WTC11 (cell line): ENCODE measurements around the gene P2RY1. TPM values are rescaled to one million over a fixed set of nuclear protein-coding genes. Genes with fewer than 3 reads are reported as not detected.

Experiments used
- CREM ChIP-seq: sonication (generic); formaldehyde crosslinking; IDR thresholded peaks from 2 replicates; pipeline ENCODE4 v1.8.1; 2022; ENCODE audit warnings: mild to moderate bottlenecking, missing genetic modification reagents, moderate library complexity
- E2F4 ChIP-seq: sonication (generic); formaldehyde crosslinking; IDR thresholded peaks from 2 replicates; pipeline ENCODE4 v1.8.1; 2022; ENCODE audit warnings: low read depth, mild to moderate bottlenecking, moderate library complexity, missing genetic modification reagents, borderline replicate concordance
- E2F5 ChIP-seq: sonication (generic); formaldehyde crosslinking; IDR thresholded peaks from 2 replicates; pipeline ENCODE4 v1.8.1; 2022; ENCODE audit warnings: mild to moderate bottlenecking, moderate library complexity, missing genetic modification reagents
- ELF4 ChIP-seq: sonication (generic); formaldehyde crosslinking; IDR thresholded peaks from 2 replicates; pipeline ENCODE4 v1.8.1; 2022; ENCODE audit warnings: low read depth, mild to moderate bottlenecking, moderate library complexity, missing genetic modification reagents
- FOXJ3 ChIP-seq: sonication (generic); formaldehyde crosslinking; IDR thresholded peaks from 2 replicates; pipeline ENCODE4 v1.9.0; 2021; ENCODE audit warnings: missing genetic modification reagents, mild to moderate bottlenecking, borderline replicate concordance
- GRHL2 ChIP-seq: fragments of 250-450 bp; sonication (Bioruptor Pico); IDR thresholded peaks from 2 replicates; pipeline ENCODE4 v1.8.0; 2022; ENCODE audit warnings: mild to moderate bottlenecking, moderate library complexity; ENCODE audit not compliant: insufficient replicate concordance, severe bottlenecking
- GTF2I ChIP-seq: fragments of 250-450 bp; sonication (Bioruptor Pico); conservative IDR thresholded peaks from 2 replicates; pipeline ENCODE4 v1.4.0; 2021; ENCODE audit warnings: mild to moderate bottlenecking
- HMGXB4 ChIP-seq: sonication (generic); formaldehyde crosslinking; IDR thresholded peaks from 2 replicates; pipeline ENCODE4 v1.8.1; 2023; ENCODE audit warnings: mild to moderate bottlenecking, moderate library complexity, missing genetic modification reagents
- IRF1 ChIP-seq: sonication (generic); formaldehyde crosslinking; IDR thresholded peaks from 2 replicates; pipeline ENCODE4 v1.8.0; 2023; ENCODE audit warnings: missing genetic modification reagents
- KAT7 ChIP-seq: sonication (generic); formaldehyde crosslinking; IDR thresholded peaks from 2 replicates; pipeline ENCODE4 v1.8.1; 2023; ENCODE audit warnings: missing genetic modification reagents, mild to moderate bottlenecking, borderline replicate concordance
- MXD4 ChIP-seq: fragments of 250-450 bp; sonication (Bioruptor Pico); IDR thresholded peaks from 2 replicates; pipeline ENCODE4 v1.8.0; 2021; ENCODE audit warnings: mild to moderate bottlenecking, moderate library complexity, borderline replicate concordance
- NFYB ChIP-seq: sonication (generic); formaldehyde crosslinking; conservative IDR thresholded peaks from 2 replicates; pipeline ENCODE4 v1.8.0; 2022; ENCODE audit warnings: low read depth, missing genetic modification reagents
- NR1H2 ChIP-seq: sonication (generic); formaldehyde crosslinking; IDR thresholded peaks from 2 replicates; pipeline ENCODE4 v1.9.0; 2021; ENCODE audit warnings: mild to moderate bottlenecking, moderate library complexity, missing genetic modification reagents
- NR3C1 ChIP-seq: sonication (generic); formaldehyde crosslinking; conservative IDR thresholded peaks from 2 replicates; pipeline ENCODE4 v1.8.1; 2023; ENCODE audit warnings: low read depth, mild to moderate bottlenecking, missing genetic modification reagents
- SOX15 ChIP-seq: fragments of 250-450 bp; sonication (Bioruptor Pico); IDR thresholded peaks from 2 replicates; pipeline ENCODE4 v1.9.0; 2021; ENCODE audit warnings: mild to moderate bottlenecking
- ZNF232 ChIP-seq: sonication (generic); formaldehyde crosslinking; IDR thresholded peaks from 2 replicates; pipeline ENCODE4 v1.8.0; 2022; ENCODE audit warnings: mild to moderate bottlenecking, missing genetic modification reagents
- ZNF671 ChIP-seq: fragments of 250-450 bp; sonication (Bioruptor Pico); IDR thresholded peaks from 2 replicates; pipeline ENCODE4 v1.8.0; 2021; ENCODE audit warnings: mild to moderate bottlenecking
- total RNA-seq: library from RNA; stranded (reverse); gene quantifications from 3 replicates; pipeline ENCODE4 v1.2.3, GENCODE V29; 2021
- TF ChIP-seq, protein P1 (sequence below): fragments of 250-450 bp; sonication (Bioruptor Pico); IDR thresholded peaks from 2 replicates; pipeline ENCODE4 v1.9.0; 2021; ENCODE audit warnings: mild to moderate bottlenecking
- TF ChIP-seq, protein P2 (sequence below): sonication (generic); formaldehyde crosslinking; IDR thresholded peaks from 2 replicates; pipeline ENCODE4 v1.8.0; 2023; ENCODE audit warnings: missing genetic modification reagents, mild to moderate bottlenecking, borderline replicate concordance
- TF ChIP-seq, protein P3 (sequence below): sonication (generic); formaldehyde crosslinking; IDR thresholded peaks from 2 replicates; pipeline ENCODE4 v1.8.1; 2023; ENCODE audit warnings: mild to moderate bottlenecking, missing genetic modification reagents, borderline replicate concordance
- TF ChIP-seq, protein P4 (sequence below): sonication (generic); formaldehyde crosslinking; IDR thresholded peaks from 2 replicates; pipeline ENCODE4 v1.8.0; 2022; ENCODE audit warnings: mild to moderate bottlenecking, missing genetic modification reagents

P2RY1 gene
- total RNA-seq, 1 experiment from 2014 or later, result 47.2 TPM

- TF ChIP-seq E2F5 (CRISPR knock-in tag) (peak; percentile 92), CREM (CRISPR knock-in tag) (peak; percentile 68; the same call in 1 of the 2 replicates), KAT7 (CRISPR knock-in tag) (peak; percentile 45), GTF2I (no peak), ELF4 (CRISPR knock-in tag) (0 out of 2 replicates have a peak, but pooled peaks have one; percentile 74), NR3C1 (CRISPR knock-in tag) (no peak), GRHL2 (no peak), SOX15 (CRISPR knock-in tag) (no peak), ZNF671 (CRISPR knock-in tag) (no peak), ZNF232 (peak; percentile 98), HMGXB4 (CRISPR knock-in tag) (peak; percentile 69; the same call in 1 of the 2 replicates), FOXJ3 (no peak), MXD4 (CRISPR knock-in tag) (no peak), NR1H2 (CRISPR knock-in tag) (no peak), E2F4 (peak; percentile 59; the same call in 1 of the 2 replicates), NFYB (CRISPR knock-in tag) (peak; percentile 26; the same call in 1 of the 2 replicates), IRF1 (no peak)
- TF ChIP-seq, protein P1, sequence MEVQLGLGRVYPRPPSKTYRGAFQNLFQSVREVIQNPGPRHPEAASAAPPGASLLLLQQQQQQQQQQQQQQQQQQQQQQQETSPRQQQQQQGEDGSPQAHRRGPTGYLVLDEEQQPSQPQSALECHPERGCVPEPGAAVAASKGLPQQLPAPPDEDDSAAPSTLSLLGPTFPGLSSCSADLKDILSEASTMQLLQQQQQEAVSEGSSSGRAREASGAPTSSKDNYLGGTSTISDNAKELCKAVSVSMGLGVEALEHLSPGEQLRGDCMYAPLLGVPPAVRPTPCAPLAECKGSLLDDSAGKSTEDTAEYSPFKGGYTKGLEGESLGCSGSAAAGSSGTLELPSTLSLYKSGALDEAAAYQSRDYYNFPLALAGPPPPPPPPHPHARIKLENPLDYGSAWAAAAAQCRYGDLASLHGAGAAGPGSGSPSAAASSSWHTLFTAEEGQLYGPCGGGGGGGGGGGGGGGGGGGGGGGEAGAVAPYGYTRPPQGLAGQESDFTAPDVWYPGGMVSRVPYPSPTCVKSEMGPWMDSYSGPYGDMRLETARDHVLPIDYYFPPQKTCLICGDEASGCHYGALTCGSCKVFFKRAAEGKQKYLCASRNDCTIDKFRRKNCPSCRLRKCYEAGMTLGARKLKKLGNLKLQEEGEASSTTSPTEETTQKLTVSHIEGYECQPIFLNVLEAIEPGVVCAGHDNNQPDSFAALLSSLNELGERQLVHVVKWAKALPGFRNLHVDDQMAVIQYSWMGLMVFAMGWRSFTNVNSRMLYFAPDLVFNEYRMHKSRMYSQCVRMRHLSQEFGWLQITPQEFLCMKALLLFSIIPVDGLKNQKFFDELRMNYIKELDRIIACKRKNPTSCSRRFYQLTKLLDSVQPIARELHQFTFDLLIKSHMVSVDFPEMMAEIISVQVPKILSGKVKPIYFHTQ, result no peak
- TF ChIP-seq, protein P2, sequence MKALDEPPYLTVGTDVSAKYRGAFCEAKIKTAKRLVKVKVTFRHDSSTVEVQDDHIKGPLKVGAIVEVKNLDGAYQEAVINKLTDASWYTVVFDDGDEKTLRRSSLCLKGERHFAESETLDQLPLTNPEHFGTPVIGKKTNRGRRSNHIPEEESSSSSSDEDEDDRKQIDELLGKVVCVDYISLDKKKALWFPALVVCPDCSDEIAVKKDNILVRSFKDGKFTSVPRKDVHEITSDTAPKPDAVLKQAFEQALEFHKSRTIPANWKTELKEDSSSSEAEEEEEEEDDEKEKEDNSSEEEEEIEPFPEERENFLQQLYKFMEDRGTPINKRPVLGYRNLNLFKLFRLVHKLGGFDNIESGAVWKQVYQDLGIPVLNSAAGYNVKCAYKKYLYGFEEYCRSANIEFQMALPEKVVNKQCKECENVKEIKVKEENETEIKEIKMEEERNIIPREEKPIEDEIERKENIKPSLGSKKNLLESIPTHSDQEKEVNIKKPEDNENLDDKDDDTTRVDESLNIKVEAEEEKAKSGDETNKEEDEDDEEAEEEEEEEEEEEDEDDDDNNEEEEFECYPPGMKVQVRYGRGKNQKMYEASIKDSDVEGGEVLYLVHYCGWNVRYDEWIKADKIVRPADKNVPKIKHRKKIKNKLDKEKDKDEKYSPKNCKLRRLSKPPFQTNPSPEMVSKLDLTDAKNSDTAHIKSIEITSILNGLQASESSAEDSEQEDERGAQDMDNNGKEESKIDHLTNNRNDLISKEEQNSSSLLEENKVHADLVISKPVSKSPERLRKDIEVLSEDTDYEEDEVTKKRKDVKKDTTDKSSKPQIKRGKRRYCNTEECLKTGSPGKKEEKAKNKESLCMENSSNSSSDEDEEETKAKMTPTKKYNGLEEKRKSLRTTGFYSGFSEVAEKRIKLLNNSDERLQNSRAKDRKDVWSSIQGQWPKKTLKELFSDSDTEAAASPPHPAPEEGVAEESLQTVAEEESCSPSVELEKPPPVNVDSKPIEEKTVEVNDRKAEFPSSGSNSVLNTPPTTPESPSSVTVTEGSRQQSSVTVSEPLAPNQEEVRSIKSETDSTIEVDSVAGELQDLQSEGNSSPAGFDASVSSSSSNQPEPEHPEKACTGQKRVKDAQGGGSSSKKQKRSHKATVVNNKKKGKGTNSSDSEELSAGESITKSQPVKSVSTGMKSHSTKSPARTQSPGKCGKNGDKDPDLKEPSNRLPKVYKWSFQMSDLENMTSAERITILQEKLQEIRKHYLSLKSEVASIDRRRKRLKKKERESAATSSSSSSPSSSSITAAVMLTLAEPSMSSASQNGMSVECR, result peak; percentile 98
- TF ChIP-seq, protein P3, sequence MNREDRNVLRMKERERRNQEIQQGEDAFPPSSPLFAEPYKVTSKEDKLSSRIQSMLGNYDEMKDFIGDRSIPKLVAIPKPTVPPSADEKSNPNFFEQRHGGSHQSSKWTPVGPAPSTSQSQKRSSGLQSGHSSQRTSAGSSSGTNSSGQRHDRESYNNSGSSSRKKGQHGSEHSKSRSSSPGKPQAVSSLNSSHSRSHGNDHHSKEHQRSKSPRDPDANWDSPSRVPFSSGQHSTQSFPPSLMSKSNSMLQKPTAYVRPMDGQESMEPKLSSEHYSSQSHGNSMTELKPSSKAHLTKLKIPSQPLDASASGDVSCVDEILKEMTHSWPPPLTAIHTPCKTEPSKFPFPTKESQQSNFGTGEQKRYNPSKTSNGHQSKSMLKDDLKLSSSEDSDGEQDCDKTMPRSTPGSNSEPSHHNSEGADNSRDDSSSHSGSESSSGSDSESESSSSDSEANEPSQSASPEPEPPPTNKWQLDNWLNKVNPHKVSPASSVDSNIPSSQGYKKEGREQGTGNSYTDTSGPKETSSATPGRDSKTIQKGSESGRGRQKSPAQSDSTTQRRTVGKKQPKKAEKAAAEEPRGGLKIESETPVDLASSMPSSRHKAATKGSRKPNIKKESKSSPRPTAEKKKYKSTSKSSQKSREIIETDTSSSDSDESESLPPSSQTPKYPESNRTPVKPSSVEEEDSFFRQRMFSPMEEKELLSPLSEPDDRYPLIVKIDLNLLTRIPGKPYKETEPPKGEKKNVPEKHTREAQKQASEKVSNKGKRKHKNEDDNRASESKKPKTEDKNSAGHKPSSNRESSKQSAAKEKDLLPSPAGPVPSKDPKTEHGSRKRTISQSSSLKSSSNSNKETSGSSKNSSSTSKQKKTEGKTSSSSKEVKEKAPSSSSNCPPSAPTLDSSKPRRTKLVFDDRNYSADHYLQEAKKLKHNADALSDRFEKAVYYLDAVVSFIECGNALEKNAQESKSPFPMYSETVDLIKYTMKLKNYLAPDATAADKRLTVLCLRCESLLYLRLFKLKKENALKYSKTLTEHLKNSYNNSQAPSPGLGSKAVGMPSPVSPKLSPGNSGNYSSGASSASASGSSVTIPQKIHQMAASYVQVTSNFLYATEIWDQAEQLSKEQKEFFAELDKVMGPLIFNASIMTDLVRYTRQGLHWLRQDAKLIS (CRISPR knock-in tag), result peak; percentile 91; the same call in 1 of the 2 replicates
- TF ChIP-seq, protein P4, sequence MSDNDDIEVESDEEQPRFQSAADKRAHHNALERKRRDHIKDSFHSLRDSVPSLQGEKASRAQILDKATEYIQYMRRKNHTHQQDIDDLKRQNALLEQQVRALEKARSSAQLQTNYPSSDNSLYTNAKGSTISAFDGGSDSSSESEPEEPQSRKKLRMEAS (CRISPR knock-in tag), result peak; percentile 97
These were observed at the start of gene P2RY1 (continued) for GRCh38 chr3:152834776-152835600.
